ENCODE measurements around the gene ALDH3B2. TPM values are rescaled to one million over a fixed set of nuclear protein-coding genes. Genes with fewer than 3 reads are reported as not detected.

The ALDH3B2 gene
- total and polyA plus RNA-seq, 2 donors from 2014 or later: 1.6 to 2.1 TPM

- no peak for FAIRE-seq
These were observed 61.0 kb downstream of the ALDH3B2 start for GRCh38 chr11:67613313-67613959.

GRCh38 chr11:67612751-67613150 lies 61.7 kb downstream of the ALDH3B2 start:
- Histone ChIP-seq H3K9ac (ENCODE audit: low read length in 3 of 3) (no peak overlapping the region), H3K36me3 (ENCODE audit: control insufficient read depth in 2 of 3, insufficient read depth in 3 of 3, low read length in 3 of 3) (peaks cover 0 to 18% (median 16%) of the 10 kb centered on the region in 3 donors), H3K4me3 (ENCODE audit: low read length in 3 of 3) (no peak overlapping the region), H3K27ac (ENCODE audit: low read depth in 2 of 2, low read length in 2 of 2) (no peak overlapping the region), H3K27me3 (ENCODE audit: control insufficient read depth, insufficient read depth, low read length) (no peaks in the 10 kb centered on the region), H3K9me3 (ENCODE audit: control insufficient read depth in 2 of 3, insufficient read depth in 1 of 3, low read length in 3 of 3) (no peaks in the 10 kb centered on the region), H3K4me1 (ENCODE audit: control insufficient read depth in 2 of 3, insufficient read depth in 2 of 3, low read depth in 1 of 3, low read length in 3 of 3) (peaks cover 0 to 17% (median 0%) of the 10 kb centered on the region in 3 donors)
- no peak for TF ChIP-seq CTCF (IDR thresholded peaks at IDR 0.05; ENCODE audit: borderline replicate concordance, extremely low read depth, insufficient read depth)
- DNase-seq (no peak), FAIRE-seq (no peak)
- intact Hi-C loops (cut with DNase I): no loop called here

More at GRCh38 chr11:67613313-67613959, 61.0 kb downstream of the ALDH3B2 start:
- Histone ChIP-seq H3K4me3 (ENCODE audit: low read length in 3 of 3) (peak overlapping the region in 1 of 3 donors; percentile 49), H3K9me3 (ENCODE audit: control insufficient read depth in 2 of 3, insufficient read depth in 1 of 3, low read length in 3 of 3) (no peaks in the 10 kb centered on the region), H3K36me3 (ENCODE audit: control insufficient read depth in 2 of 3, insufficient read depth in 3 of 3, low read length in 3 of 3) (peaks cover 0 to 18% (median 16%) of the 10 kb centered on the region in 3 donors), H3K27me3 (ENCODE audit: control insufficient read depth, insufficient read depth, low read length) (no peaks in the 10 kb centered on the region), H3K27ac (ENCODE audit: low read depth in 2 of 2, low read length in 2 of 2) (peak overlapping the region; percentile 20 to 52), H3K4me1 (ENCODE audit: control insufficient read depth in 2 of 3, insufficient read depth in 2 of 3, low read depth in 1 of 3, low read length in 3 of 3) (peaks cover 0 to 16% (median 0%) of the 10 kb centered on the region in 3 donors), H3K9ac (ENCODE audit: low read length in 3 of 3) (peak overlapping the region in 1 of 3 donors; percentile 71)
- no peak for DNase-seq
- intact Hi-C loops (cut with DNase I): no loop called here
- no peak for TF ChIP-seq CTCF (IDR thresholded peaks at IDR 0.05; ENCODE audit: borderline replicate concordance, extremely low read depth, insufficient read depth)

Other genes starting within 250 kb of the ALDH3B2 start
- 41.3 TPM for gene RPS6KB2, start 246.1 kb downstream of the ALDH3B2 start, total RNA-seq
- 45.4 TPM for gene RPS6KB2, start 246.1 kb downstream of the ALDH3B2 start, polyA plus RNA-seq (ENCODE audit: insufficient read depth, low read depth, low replicate concordance)
- gene PTPRCAP, start 236.9 kb downstream of the ALDH3B2 start, total RNA-seq: 20.3 TPM
- gene PTPRCAP, start 236.9 kb downstream of the ALDH3B2 start, polyA plus RNA-seq (ENCODE audit: insufficient read depth, low read depth, low replicate concordance): 4.7 TPM
- gene CORO1B, start 231.1 kb downstream of the ALDH3B2 start, total RNA-seq: 121 TPM
- 67.2 TPM for gene CORO1B, start 231.1 kb downstream of the ALDH3B2 start, polyA plus RNA-seq (ENCODE audit: insufficient read depth, low read depth, low replicate concordance)
- gene GPR152, start 221.9 kb downstream of the ALDH3B2 start, total RNA-seq: not detected
- not detected for gene GPR152, start 221.9 kb downstream of the ALDH3B2 start, polyA plus RNA-seq (ENCODE audit: insufficient read depth, low read depth, low replicate concordance)
- 3.1 TPM for gene CABP4, start 219.3 kb downstream of the ALDH3B2 start, total RNA-seq
- gene CABP4, start 219.3 kb downstream of the ALDH3B2 start, polyA plus RNA-seq (ENCODE audit: insufficient read depth, low read depth, low replicate concordance): 0.49 TPM
- 65.5 TPM for gene TMEM134, start 205.4 kb downstream of the ALDH3B2 start, total RNA-seq
- 127 TPM for gene TMEM134, start 205.4 kb downstream of the ALDH3B2 start, polyA plus RNA-seq (ENCODE audit: insufficient read depth, low read depth, low replicate concordance)
- 61.5 TPM for gene AIP, start 191.6 kb downstream of the ALDH3B2 start, total RNA-seq
- gene AIP, start 191.6 kb downstream of the ALDH3B2 start, polyA plus RNA-seq (ENCODE audit: insufficient read depth, low read depth, low replicate concordance): 135 TPM
- gene PITPNM1, start 169.3 kb downstream of the ALDH3B2 start, total RNA-seq: 74.7 TPM
- gene PITPNM1, start 169.3 kb downstream of the ALDH3B2 start, polyA plus RNA-seq (ENCODE audit: insufficient read depth, low read depth, low replicate concordance): 19.3 TPM
- gene CDK2AP2, start 166.5 kb downstream of the ALDH3B2 start, total RNA-seq: 98.4 TPM
- 188 TPM for gene CDK2AP2, start 166.5 kb downstream of the ALDH3B2 start, polyA plus RNA-seq (ENCODE audit: insufficient read depth, low read depth, low replicate concordance)
- not detected for gene CABP2, start 151.2 kb downstream of the ALDH3B2 start, total RNA-seq
- not detected for gene CABP2, start 151.2 kb downstream of the ALDH3B2 start, polyA plus RNA-seq (ENCODE audit: insufficient read depth, low read depth, low replicate concordance)
- gene GSTP1, start 90.8 kb downstream of the ALDH3B2 start, total RNA-seq: 800 TPM
- gene GSTP1, start 90.8 kb downstream of the ALDH3B2 start, polyA plus RNA-seq (ENCODE audit: insufficient read depth, low read depth, low replicate concordance): 1,687 TPM
- 191 TPM for gene NDUFV1, start 67.7 kb downstream of the ALDH3B2 start, total RNA-seq
- 395 TPM for gene NDUFV1, start 67.7 kb downstream of the ALDH3B2 start, polyA plus RNA-seq (ENCODE audit: insufficient read depth, low read depth, low replicate concordance)
- gene NUDT8, start 44.7 kb downstream of the ALDH3B2 start, total RNA-seq: 11.9 TPM
- gene NUDT8, start 44.7 kb downstream of the ALDH3B2 start, polyA plus RNA-seq (ENCODE audit: insufficient read depth, low read depth, low replicate concordance): 57.0 TPM
- gene TBX10, start 34.9 kb downstream of the ALDH3B2 start, total RNA-seq: not detected
- gene TBX10, start 34.9 kb downstream of the ALDH3B2 start, polyA plus RNA-seq (ENCODE audit: insufficient read depth, low read depth, low replicate concordance): not detected
- gene ACY3, start 23.9 kb downstream of the ALDH3B2 start, total RNA-seq: 7.7 TPM
- 111 TPM for gene ACY3, start 23.9 kb downstream of the ALDH3B2 start, polyA plus RNA-seq (ENCODE audit: insufficient read depth, low read depth, low replicate concordance)

Data from kidney (tissue), 14 donors.